Colonic mucosa (tissue), 4 donors: ENCODE measurements around the gene OR1J1. TPM values are rescaled to one million over a fixed set of nuclear protein-coding genes. Genes with fewer than 3 reads are reported as not detected.

Experiments used
- DNase-seq: peaks from one replicate; pipeline ENCODE4 v3.0.0-alpha.2; 2020
- H3K27ac ChIP-seq: fragments of 200-600 bp; one replicate; pipeline ENCODE4 v1.8.0; 2021
- H3K27me3 ChIP-seq: fragments of 200-600 bp; one replicate; pipeline ENCODE4 v1.8.0; 2021
- H3K36me3 ChIP-seq: fragments of 200-600 bp; one replicate; pipeline ENCODE4 v1.8.0; 2021
- H3K4me1 ChIP-seq: fragments of 200-600 bp; one replicate; pipeline ENCODE4 v1.8.0; 2021; ENCODE audit warnings: mild to moderate bottlenecking
- H3K4me3 ChIP-seq: fragments of 200-600 bp; one replicate; pipeline ENCODE4 v1.8.0; 2021
- H3K9ac ChIP-seq, 2 donors: one replicate each; pipeline ENCODE4 v1.7.0; 2013; ENCODE audit warnings: control low read depth in 2 of 2, low read depth in 2 of 2, low read length in 2 of 2
- H3K9me3 ChIP-seq: fragments of 200-600 bp; one replicate; pipeline ENCODE4 v1.8.0; 2021
- CTCF ChIP-seq: fragments of 200-600 bp; IDR thresholded peaks from one replicate; pipeline ENCODE4 v1.8.0; 2022; ENCODE audit warnings: antibody characterized with exemption, mild to moderate bottlenecking
- intact Hi-C: fragments of 100-400 bp; cut with DNase I; formaldehyde crosslinking; loops from one replicate; pipeline ENCODE4 v1.14.1; 2022
- total RNA-seq, 2 donors: library from RNA; stranded (reverse); fragmentation: NEBNext Ultra II Directional in 1 of 2; extraction: Animal tissue kit (Norgen Biotek cat#: 25700) in 1 of 2; gene quantifications; one replicate each; pipeline ENCODE4 v1.2.1, GENCODE V29; 2021
- donor health status: healthy.
- donor health status: DM: no; HTN: no; CAD: no.
- donor health status: DM: no; HTN: no; CAD: no.

The OR1J1 gene
- total RNA-seq, 2 donors from 2014 or later, result not detected

DNA sequence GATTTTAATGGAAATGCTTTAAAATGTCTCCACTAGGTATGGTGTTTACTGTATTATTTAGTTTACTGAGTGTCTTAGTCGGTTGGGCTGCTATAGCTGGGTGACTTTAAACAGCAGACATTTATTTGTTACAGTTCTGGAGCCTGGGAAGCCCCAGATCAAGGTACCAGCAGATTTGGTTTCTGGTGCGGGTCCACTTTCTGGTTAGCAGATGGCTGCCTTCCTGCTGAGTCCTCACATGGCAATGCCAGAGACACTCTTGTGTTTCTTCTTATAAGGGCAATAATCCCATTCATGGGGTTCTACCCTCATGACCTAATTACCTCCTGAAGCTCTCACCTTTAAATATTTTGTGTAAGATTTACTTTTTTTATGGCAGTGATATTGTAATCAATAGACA is 40.5 kb upstream of the OR1J1 start:
- TF ChIP-seq CTCF, result no peak
- no peaks in the 10 kb centered on the region for H3K27me3 ChIP-seq
- H3K36me3 ChIP-seq, result no peaks in the 10 kb centered on the region
- H3K9ac ChIP-seq, result no peak overlapping the region
- no peak for DNase-seq
- intact Hi-C loops, result no loop called here
- H3K4me3 ChIP-seq, result no peak overlapping the region
- no peaks in the 10 kb centered on the region for H3K4me1 ChIP-seq
- H3K9me3 ChIP-seq, result no peaks in the 10 kb centered on the region
- no peak overlapping the region for H3K27ac ChIP-seq

GRCh38 chr9:122510502-122510901 is 32.8 kb upstream of the OR1J1 start, which contains the start of gene OR1J2:
OR1J2 (plus strand) TSS chr9:122510802; CDS start chr9:122510802, 0 bp downstream.
- intact Hi-C loops, result no loop called here
- DNase-seq, result no peak
- Histone ChIP-seq H3K4me1 (no peaks in the 10 kb centered on the region), H3K27me3 (no peaks in the 10 kb centered on the region), H3K36me3 (no peaks in the 10 kb centered on the region), H3K9me3 (no peaks in the 10 kb centered on the region), H3K27ac (no peak within 1 kb of the TSS), H3K9ac (no peak within 1 kb of the TSS), H3K4me3 (no peak within 1 kb of the TSS)
- no peak for TF ChIP-seq CTCF

DNA sequence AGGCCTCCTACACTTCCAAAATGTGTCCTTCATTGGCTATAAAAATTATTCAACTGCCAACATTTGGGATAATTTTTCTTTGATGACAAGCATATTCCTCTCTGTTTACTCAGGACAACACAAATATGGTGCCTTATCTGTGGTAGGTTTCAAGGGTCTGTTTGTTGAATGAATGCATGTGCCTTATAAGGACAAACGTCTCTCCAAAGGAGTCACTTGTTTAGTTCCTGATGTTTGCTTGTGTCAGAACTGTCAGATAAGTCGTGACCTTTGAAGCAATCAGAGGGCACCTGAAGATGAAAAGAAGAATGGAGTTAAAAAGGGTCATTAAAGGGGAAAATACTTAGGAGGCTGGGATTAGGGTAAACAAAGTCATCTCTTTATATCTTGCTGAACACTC is 29.2 kb upstream of the OR1J1 start:
- H3K27me3 ChIP-seq, result no peaks in the 10 kb centered on the region
- no peak overlapping the region for H3K4me3 ChIP-seq
- no peak for TF ChIP-seq CTCF
- no peaks in the 10 kb centered on the region for H3K9me3 ChIP-seq
- H3K27ac ChIP-seq, result no peak overlapping the region
- intact Hi-C loops, result no loop called here
- no peaks in the 10 kb centered on the region for H3K36me3 ChIP-seq
- H3K9ac ChIP-seq, result no peak overlapping the region
- H3K4me1 ChIP-seq, result no peaks in the 10 kb centered on the region
- DNase-seq, result no peak

DNA sequence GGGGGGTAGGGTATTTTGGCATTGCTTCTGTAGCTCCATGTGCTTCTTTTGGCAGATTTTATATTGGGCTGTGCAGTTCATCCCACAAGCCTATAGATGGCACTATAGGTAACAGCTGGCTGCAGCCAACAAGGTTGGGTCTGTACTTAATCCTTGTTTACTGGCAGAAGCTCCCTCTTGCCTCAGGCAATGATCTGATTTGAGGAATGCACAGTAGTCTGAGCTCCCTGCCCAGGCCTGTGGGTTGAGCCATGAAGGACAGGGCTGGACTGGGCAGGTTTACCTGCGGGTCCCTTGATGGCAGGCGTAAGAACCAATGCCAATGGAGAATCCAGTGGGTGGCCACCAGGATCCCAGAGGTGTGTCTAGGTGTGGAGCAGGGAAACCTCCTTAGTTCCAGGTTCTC is 21.2 kb upstream of the OR1J1 start:
- no peak overlapping the region for H3K9ac ChIP-seq
- H3K27me3 ChIP-seq, result no peaks in the 10 kb centered on the region
- no peak overlapping the region for H3K27ac ChIP-seq
- H3K4me1 ChIP-seq, result no peaks in the 10 kb centered on the region
- TF ChIP-seq CTCF, result peak; percentile 63
- H3K4me3 ChIP-seq, result no peak overlapping the region
- intact Hi-C loops, result no loop called here
- H3K9me3 ChIP-seq, result no peaks in the 10 kb centered on the region
- no peak for DNase-seq
- no peaks in the 10 kb centered on the region for H3K36me3 ChIP-seq

- Histone ChIP-seq H3K4me3 (no peak overlapping the region), H3K4me1 (no peaks in the 10 kb centered on the region), H3K27me3 (no peaks in the 10 kb centered on the region), H3K27ac (no peak overlapping the region), H3K9ac (no peak overlapping the region), H3K36me3 (no peaks in the 10 kb centered on the region), H3K9me3 (no peaks in the 10 kb centered on the region)
- DNase-seq, result no peak
- no peak for TF ChIP-seq CTCF
- intact Hi-C loops, result no loop called here
Observed at GRCh38 chr9:122479062-122479461, 1.3 kb upstream of the OR1J1 start.

DNA sequence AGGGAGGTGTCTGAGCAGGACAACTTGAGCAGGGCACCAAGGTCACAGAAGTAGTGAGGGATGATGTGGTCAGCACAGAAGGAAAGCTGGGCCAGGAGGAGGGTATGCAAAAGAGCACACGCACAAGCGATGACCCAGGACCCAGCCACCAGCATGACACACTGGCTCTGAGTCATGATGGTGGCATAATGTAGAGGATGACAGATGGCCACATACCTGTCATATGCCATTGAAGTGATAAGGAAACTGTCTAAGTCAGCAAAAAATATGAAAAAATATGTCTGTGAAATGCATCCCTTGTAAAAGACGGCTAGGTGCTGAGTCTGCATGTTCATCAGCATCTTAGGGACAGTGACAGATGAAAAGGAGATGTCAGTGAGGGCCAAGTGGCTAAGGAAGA is 380 bp downstream of the OR1J1 start:
- intact Hi-C loops, result no loop called here
- no peaks in the 10 kb centered on the region for H3K36me3 ChIP-seq
- no peak overlapping the region for H3K9ac ChIP-seq
- no peaks in the 10 kb centered on the region for H3K9me3 ChIP-seq
- H3K27me3 ChIP-seq, result no peaks in the 10 kb centered on the region
- DNase-seq, result no peak
- H3K4me1 ChIP-seq, result no peaks in the 10 kb centered on the region
- H3K4me3 ChIP-seq, result no peak overlapping the region
- TF ChIP-seq CTCF, result no peak
- no peak overlapping the region for H3K27ac ChIP-seq
